Esophagus squamous epithelium (tissue), 4 donors: ENCODE data around the gene DDX17.

Experiments used
- CTCF ChIP-seq, 6 experiments: fragments of 450-650 bp in 4 of 6; fragments of 200-600 bp in 2 of 6; sonication (generic) in 2 of 6; IDR thresholded peaks; one replicate each; pipeline ENCODE4 v1.5.1; 2016 to 2019; ENCODE audit warnings: antibody characterized with exemption in 6 of 6, mild to moderate bottlenecking in 4 of 6, moderate library complexity in 4 of 6
- POLR2A ChIP-seq, 4 donors: fragments of 450-650 bp; IDR thresholded peaks; one replicate each; pipeline ENCODE4 v1.6.1; 2017; ENCODE audit warnings: antibody characterized with exemption in 4 of 4, mild to moderate bottlenecking in 4 of 4, moderate library complexity in 3 of 4

GRCh38 chr22:38435965-38436364 lies 70.1 kb downstream of the DDX17 start:
- no peak for TF ChIP-seq CTCF (IDR thresholded peaks at IDR 0.05)
- TF ChIP-seq POLR2A (IDR thresholded peaks at IDR 0.05), result no peak
